ENCODE measurements around the gene ANKRD33B.

Gene ANKRD33B

GRCh38 chr5:10579536-10580521 is 16.0 kb downstream of the ANKRD33B start:
- no peak for DNase-seq

GRCh38 chr5:10580531-10581423 is 16.9 kb downstream of the ANKRD33B start:
- no peak for DNase-seq

- DNase-seq = no peak
These were observed 17.5 kb downstream of the ANKRD33B start for GRCh38 chr5:10581424-10581748.

- DNase-seq = no peak
These were observed 18.1 kb downstream of the ANKRD33B start for GRCh38 chr5:10581867-10582511.

GRCh38 chr5:10582512-10582897 is 18.6 kb downstream of the ANKRD33B start:
- DNase-seq = no peak

GRCh38 chr5:10583663-10584572 is 20.0 kb downstream of the ANKRD33B start:
- DNase-seq = no peak

- no peak for DNase-seq
These were observed 21.0 kb downstream of the ANKRD33B start for GRCh38 chr5:10584714-10585517.

GRCh38 chr5:10585518-10585915 is 21.6 kb downstream of the ANKRD33B start:
- no peak for DNase-seq

GRCh38 chr5:10586008-10586407 is 22.1 kb downstream of the ANKRD33B start:
- DNase-seq = no peak

- DNase-seq = no peak
These were observed 22.7 kb downstream of the ANKRD33B start for GRCh38 chr5:10586555-10586954.

GRCh38 chr5:10588109-10588775 is 24.4 kb downstream of the ANKRD33B start:
- no peak for DNase-seq

GRCh38 chr5:10588779-10589447 is 25.0 kb downstream of the ANKRD33B start:
- DNase-seq = no peak

- peak; percentile 26 for DNase-seq
These were observed 26.5 kb downstream of the ANKRD33B start for GRCh38 chr5:10590226-10590999.

- DNase-seq = no peak
These were observed 27.3 kb downstream of the ANKRD33B start for GRCh38 chr5:10591159-10591558.

- no peak for DNase-seq
These were observed 28.1 kb downstream of the ANKRD33B start for GRCh38 chr5:10591966-10592365.

GRCh38 chr5:10592601-10593000 is 28.7 kb downstream of the ANKRD33B start:
- DNase-seq = no peak

GRCh38 chr5:10593531-10594181 is 29.8 kb downstream of the ANKRD33B start:
- DNase-seq = no peak

GRCh38 chr5:10594591-10595210 is 30.8 kb downstream of the ANKRD33B start:
- DNase-seq = peak; percentile 52
